Measurements from ENCODE around the gene EDDM3A.

- TF ChIP-seq CTCF (IDR thresholded peaks at IDR 0.05) (no peak), POLR2A (IDR thresholded peaks at IDR 0.05) (no peak)
These were observed 46.8 kb upstream of the EDDM3A start for GRCh38 chr14:20698934-20699333.
